H1 (cell line): ENCODE measurements around the gene IQGAP1.

Source experiments
- BCL11A ChIP-seq, 2 experiments: IDR thresholded peaks; one replicate each; pipeline ENCODE4 v1.6.1; 2011; ENCODE audit warnings: low read depth in 2 of 2, low read length in 2 of 2, mild to moderate bottlenecking in 2 of 2
- CHD2 ChIP-seq: IDR thresholded peaks from 2 replicates; pipeline ENCODE4 v1.6.1; 2012; ENCODE audit warnings: low read length, improper control_type of control experiment
- CREB1 ChIP-seq: IDR thresholded peaks from 2 replicates; pipeline ENCODE4 v1.6.1; 2012; ENCODE audit warnings: inconsistent platforms
- EP300 ChIP-seq, 2 experiments: IDR thresholded peaks; 1 replicate in 1 of 2; 2 replicates in 1 of 2; pipeline ENCODE4 v1.6.1; 2011 to 2012; ENCODE audit warnings: low read depth in 2 of 2, low read length in 2 of 2, mild to moderate bottlenecking in 2 of 2, borderline replicate concordance in 1 of 2, inconsistent platforms in 1 of 2, moderate library complexity in 1 of 2
- EZH2 ChIP-seq: fragments of 200-600 bp; sonication (generic); IDR thresholded peaks from 2 replicates; pipeline ENCODE4 v1.7.1; 2012; ENCODE audit warnings: low read depth, mild to moderate bottlenecking, moderate library complexity, low read length, inconsistent platforms; ENCODE audit not compliant: severe bottlenecking
- JUN ChIP-seq: IDR thresholded peaks from 2 replicates; pipeline ENCODE4 v1.6.1; 2011; ENCODE audit warnings: low read depth, mild to moderate bottlenecking, improper control_type of control experiment, low read length
- POLR2A ChIP-seq, 2 experiments: IDR thresholded peaks; 1 replicate in 1 of 2; 2 replicates in 1 of 2; pipeline ENCODE4 v1.6.1; 2011; ENCODE audit warnings: low read depth in 2 of 2, low read length in 2 of 2, mild to moderate bottlenecking in 2 of 2; ENCODE audit errors: control extremely low read depth in 1 of 2
- RAD21 ChIP-seq, 2 experiments: IDR thresholded peaks in 1 of 2; conservative IDR thresholded peaks in 1 of 2; 2 replicates each; pipeline ENCODE4 v1.6.1; 2011; ENCODE audit warnings: low read depth in 2 of 2, low read length in 2 of 2, improper control_type of control experiment in 1 of 2, inconsistent platforms in 1 of 2, mild to moderate bottlenecking in 1 of 2, moderate library complexity in 1 of 2
- RBBP5 ChIP-seq: IDR thresholded peaks from 2 replicates; pipeline ENCODE4 v1.7.1; 2012; ENCODE audit warnings: low read depth, mild to moderate bottlenecking, inconsistent platforms, low read length, moderate library complexity, borderline replicate concordance
- RNF2 ChIP-seq: fragments of 200-900, 300-1000 bp; sonication (generic); IDR thresholded peaks from 2 replicates; pipeline ENCODE4 v1.7.1; 2016; ENCODE audit warnings: borderline replicate concordance, low read depth, mild to moderate bottlenecking, antibody characterized with exemption, low read length; ENCODE audit not compliant: poor library complexity, severe bottlenecking; ENCODE audit errors: missing control alignments
- SAP30 ChIP-seq: fragments of 300-600 bp; sonication (generic); IDR thresholded peaks from 2 replicates; pipeline ENCODE4 v1.7.1; 2012; ENCODE audit warnings: low read length, moderate library complexity, mild to moderate bottlenecking, inconsistent platforms; ENCODE audit not compliant: insufficient read depth, insufficient replicate concordance
- SIN3A ChIP-seq, 2 experiments: IDR thresholded peaks in 1 of 2; conservative IDR thresholded peaks in 1 of 2; 2 replicates each; pipeline ENCODE4 v1.6.1; 2011 to 2012; ENCODE audit warnings: low read length in 2 of 2, improper control_type of control experiment in 1 of 2, low read depth in 1 of 2, mild to moderate bottlenecking in 1 of 2
- YY1 ChIP-seq: IDR thresholded peaks from 2 replicates; pipeline ENCODE4 v1.6.1; 2011; ENCODE audit warnings: low read depth, mild to moderate bottlenecking, low read length
- TF ChIP-seq, protein P1 (sequence below), 3 experiments: IDR thresholded peaks; 1 replicate in 2 of 3; 2 replicates in 1 of 3; pipeline versions ENCODE4 v1.5.1 to v1.6.1; 2011; ENCODE audit warnings: low read length in 3 of 3, mild to moderate bottlenecking in 3 of 3, inconsistent platforms in 2 of 3, low read depth in 1 of 3, moderate library complexity in 1 of 3; ENCODE audit not compliant: insufficient read depth in 1 of 3; ENCODE audit errors: control extremely low read depth in 1 of 3

DNA sequence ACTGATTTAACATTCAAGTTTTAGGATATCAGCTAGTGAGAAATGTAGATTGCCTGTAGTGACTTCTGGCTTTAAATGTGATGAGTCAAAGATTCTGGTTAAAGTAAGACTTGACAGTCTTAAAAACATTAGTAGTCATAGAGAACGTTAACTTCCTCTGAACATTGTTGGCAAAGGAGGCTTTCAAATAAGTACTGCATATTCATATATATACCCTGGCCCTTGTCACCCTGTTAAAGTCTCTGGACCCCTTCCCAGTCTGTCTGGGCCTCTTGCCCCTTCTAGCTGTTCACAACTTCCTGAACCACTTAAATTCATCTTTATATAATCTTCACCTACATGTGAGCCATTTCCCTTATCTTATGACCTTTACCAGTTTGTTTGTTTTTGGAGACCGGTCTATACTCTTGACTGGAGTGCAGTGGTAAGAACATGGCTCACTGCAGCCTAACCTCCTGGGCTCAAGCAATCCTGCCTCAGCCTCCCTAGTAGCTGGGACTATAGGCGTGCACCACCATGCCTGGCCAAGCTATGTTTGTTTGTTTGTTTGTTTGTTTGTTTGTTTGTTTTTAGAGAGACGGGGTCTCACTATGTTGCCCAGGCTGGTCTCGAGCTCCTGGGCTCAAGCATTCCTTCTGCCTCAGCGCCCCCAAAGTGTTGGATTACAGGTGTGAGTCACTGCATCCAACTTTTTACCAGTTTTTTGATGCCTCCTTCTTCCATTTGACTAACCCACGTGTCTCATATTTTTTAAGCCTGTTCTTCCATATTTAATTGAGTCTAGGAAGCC lies 77.3 kb downstream of the IQGAP1 start:
- TF ChIP-seq, protein P1, sequence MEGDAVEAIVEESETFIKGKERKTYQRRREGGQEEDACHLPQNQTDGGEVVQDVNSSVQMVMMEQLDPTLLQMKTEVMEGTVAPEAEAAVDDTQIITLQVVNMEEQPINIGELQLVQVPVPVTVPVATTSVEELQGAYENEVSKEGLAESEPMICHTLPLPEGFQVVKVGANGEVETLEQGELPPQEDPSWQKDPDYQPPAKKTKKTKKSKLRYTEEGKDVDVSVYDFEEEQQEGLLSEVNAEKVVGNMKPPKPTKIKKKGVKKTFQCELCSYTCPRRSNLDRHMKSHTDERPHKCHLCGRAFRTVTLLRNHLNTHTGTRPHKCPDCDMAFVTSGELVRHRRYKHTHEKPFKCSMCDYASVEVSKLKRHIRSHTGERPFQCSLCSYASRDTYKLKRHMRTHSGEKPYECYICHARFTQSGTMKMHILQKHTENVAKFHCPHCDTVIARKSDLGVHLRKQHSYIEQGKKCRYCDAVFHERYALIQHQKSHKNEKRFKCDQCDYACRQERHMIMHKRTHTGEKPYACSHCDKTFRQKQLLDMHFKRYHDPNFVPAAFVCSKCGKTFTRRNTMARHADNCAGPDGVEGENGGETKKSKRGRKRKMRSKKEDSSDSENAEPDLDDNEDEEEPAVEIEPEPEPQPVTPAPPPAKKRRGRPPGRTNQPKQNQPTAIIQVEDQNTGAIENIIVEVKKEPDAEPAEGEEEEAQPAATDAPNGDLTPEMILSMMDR (IDR thresholded peaks at IDR 0.05; ENCODE audit: control extremely low read depth in 1 of 3, insufficient read depth in 1 of 3, low read depth in 1 of 3, low read length in 3 of 3) = no peak
- TF ChIP-seq YY1 (no peak), RBBP5 (no peak), RAD21 (IDR thresholded peaks at IDR 0.05 in 1 of 2, conservative IDR thresholded peaks at IDR 0.05 in 1 of 2; ENCODE audit: low read depth in 2 of 2, low read length in 2 of 2) (no peak), BCL11A (IDR thresholded peaks at IDR 0.05; ENCODE audit: low read depth in 2 of 2, low read length in 2 of 2) (no peak), CREB1 (no peak), SIN3A (conservative IDR thresholded peaks at IDR 0.05 in 1 of 2, IDR thresholded peaks at IDR 0.05 in 1 of 2; ENCODE audit: low read depth in 1 of 2, low read length in 2 of 2) (no peak), CHD2 (no peak), EZH2 (no peak), RNF2 (no peak), POLR2A (IDR thresholded peaks at IDR 0.05; ENCODE audit: control extremely low read depth in 1 of 2, low read depth in 2 of 2, low read length in 2 of 2) (no peak), SAP30 (no peak), EP300 (IDR thresholded peaks at IDR 0.05; ENCODE audit: borderline replicate concordance in 1 of 2, low read depth in 2 of 2, low read length in 2 of 2) (no peak), JUN (no peak)
